Hematopoietic multipotent progenitor cell treated with erythropoietin and hydrocortisone succinate and interleukin-3 and kit ligand, for 8 days (in vitro differentiated cells): Measurements from ENCODE around the gene NT5C2.

ENCODE experiments used
- DNase-seq: peaks from one replicate; pipeline ENCODE4 v3.0.0-alpha.2; 2015

Gene NT5C2

DNA sequence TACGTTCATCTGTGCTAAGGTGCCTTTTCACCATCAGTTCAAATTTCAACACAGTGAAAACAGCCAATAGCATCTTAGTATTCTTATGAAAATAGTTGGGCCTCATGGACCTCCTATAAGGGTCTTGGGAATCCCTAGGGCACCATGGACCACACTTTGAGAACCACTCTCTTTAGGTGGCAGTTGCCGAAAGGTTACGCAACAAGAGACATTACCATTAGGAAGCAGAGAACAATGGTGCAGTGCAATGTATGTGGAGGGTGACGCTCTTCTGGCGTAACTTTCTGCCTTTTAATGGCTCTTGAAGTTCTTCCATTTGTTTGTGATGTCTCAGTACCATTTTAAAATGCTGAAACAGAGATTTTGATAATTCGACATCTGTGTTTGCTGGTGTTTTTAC is 143.8 kb downstream of the NT5C2 start:
- DNase-seq = no peak

DNA sequence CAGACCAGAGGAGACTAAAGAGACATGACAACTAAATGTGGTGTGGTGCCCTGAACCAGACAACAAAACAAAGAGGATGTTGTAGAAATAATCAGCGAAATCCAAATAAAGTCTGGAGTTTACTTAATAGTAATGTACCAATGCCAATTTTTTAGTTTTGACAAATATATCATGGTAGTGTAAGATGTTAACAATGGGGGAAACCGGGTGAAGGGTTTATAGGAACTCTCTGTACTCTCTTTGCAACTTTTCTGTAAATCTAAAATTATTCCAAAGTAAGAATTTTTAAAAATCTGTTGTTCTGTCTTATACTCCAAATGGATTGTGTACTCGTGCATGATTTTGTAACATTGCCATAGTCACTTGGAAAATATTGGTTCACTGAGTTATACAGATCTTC is 145.7 kb downstream of the NT5C2 start:
- DNase-seq = no peak

DNA sequence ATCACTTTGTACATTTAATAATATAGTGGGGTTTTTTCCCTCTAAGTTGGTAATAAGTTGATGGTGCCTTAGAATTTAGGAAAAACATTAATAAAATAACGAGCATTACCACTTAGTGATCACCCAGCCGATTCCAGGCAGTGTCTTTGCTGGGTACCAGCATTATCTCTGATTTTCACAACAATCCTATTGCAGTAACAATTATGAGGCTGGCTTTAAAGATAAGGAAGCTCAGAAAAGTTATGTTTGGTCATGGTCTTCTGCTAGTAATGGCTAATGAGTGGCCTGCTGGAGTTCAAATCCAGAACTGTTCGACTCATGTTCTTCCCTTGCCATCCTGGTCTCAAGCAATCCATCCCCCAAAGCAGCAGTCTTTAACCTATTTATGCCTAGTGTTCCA is 147.1 kb downstream of the NT5C2 start:
- no peak for DNase-seq

DNA sequence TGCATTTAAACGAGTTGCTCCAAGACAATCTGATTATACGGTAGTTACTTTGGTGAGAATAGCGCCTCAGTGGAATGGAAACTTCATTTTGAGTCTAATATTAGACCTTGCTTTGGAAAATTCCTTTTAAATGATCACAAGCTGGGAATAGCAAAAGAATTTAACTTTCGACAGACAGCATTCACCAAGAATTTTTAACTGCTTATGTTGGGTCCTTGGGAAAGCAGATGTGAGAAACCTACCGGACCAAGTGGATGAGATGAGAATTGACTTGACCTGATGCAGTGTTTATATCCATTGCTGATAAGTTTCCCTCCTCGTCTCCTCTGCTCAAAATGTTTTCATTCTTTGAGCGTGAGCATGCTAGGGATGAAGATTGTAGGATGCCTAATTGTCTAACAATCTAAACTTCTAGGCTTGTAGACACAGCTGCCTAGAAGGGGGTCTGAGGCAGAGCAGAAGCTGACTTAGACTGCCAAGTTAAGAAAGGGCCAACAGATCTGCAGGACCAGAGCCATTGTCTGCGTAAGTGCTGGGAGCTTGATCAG is 148.1 kb downstream of the NT5C2 start:
- DNase-seq = no peak

DNA sequence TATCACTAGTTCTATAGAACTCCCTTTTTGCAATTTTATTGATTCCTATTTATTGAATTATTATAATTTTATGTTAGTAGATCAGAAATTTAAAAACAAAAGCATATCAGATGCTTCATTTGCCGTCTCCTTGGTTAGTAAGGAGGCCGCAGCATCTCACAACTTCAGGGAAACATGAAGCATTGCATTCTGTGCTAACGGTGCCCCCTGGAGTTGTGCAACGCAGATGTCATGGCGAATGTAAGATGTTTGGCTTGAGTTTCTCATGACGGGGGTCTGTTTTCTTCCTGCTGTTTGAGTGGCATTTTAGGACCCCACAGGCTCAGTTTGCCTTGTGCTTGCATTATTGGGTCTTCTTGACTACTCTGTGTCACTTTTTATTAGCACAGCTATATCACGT is 150.2 kb downstream of the NT5C2 start:
- DNase-seq = no peak

DNA sequence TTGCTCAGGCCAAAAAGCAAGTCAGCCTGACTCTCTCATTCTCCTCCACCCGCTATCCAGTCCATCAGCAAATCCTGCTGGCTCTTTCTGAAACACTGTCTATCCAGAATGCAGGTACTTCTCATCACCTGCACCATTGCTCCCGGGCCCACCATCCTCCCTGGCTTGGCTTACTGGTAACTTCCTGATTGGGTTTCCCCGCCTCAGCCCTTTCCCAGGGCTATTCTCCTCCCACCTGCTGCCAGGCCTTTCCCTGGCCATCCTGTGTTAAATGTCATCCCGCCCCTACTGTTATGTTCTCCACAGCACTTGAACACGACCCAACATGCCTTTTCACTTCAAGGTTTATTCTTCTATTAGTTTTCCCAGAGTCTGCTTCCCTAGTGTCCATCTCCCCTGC is 150.9 kb downstream of the NT5C2 start:
- DNase-seq = no peak

DNA sequence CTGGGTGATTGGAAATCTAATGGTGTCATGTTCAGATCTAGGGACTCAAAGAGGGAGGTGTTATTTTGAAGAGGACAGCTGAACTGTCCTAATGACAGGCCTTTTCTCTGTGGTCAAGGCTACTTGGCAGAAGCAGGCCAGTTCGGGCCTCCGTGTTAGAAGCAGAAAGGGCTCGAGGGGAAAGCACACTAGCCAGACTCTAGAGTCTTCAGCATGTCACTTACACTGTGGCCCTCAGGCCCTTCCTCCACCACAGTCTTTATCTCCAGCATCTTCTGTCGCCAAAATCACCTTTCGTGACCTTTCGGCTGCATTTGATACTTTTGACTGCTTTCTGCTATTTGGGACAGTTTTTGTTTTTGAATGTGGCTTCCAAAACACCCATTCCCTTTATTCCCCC is 151.7 kb downstream of the NT5C2 start:
- no peak for DNase-seq

DNA sequence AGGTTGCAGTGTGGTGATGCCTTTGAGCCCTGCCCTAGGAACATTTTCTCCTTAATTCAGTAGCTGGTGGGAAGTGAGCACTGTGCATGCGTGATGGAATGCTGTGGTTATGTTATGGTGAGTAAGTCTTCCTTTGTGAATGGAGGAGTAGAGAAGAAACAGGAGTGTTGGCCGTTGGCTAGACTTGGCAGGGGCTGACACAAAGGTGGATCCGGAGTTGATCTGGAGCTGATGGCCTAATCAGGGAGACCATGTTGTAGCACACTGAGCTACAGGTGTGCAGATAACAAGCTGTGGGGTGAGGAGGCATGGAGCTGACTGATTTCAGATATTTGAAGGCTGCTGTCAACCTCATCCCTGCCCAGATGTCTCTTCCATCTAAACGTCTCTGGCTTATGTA is 152.7 kb downstream of the NT5C2 start:
- DNase-seq = peak; percentile 53

DNA sequence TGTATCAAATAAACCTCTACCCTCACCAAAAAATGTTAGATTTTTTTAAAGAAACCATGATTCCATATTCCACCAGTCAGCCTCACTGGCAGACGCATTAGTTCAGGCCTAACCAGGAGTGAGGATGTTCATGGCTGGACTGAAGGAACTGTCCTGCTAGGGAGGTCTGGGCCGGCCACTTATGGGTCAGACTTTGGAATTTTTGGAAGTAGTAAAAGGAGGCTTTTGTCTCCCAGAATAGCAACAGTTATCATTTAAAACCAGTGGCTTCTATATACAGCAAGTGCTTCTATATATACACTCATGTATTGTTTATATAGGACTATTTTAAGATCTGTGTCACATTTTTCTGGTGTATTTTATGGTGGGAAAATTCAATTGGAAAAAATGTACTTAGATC is 154.5 kb downstream of the NT5C2 start:
- no peak for DNase-seq
